C4-2B (cell line): ENCODE results near the gene SPTLC1.
"Not testable (repeated sequence)": the region's sequence is repeated elsewhere in the genome, so short reads cannot be mapped to it uniquely, and the experiment has no call there.

ENCODE experiments used
- ZFX ChIP-seq: fragments of 450-650 bp; IDR thresholded peaks from 2 replicates; pipeline ENCODE4 v1.6.1; 2017
- TF ChIP-seq, protein P1 (sequence below): fragments of 450-650 bp; conservative IDR thresholded peaks from 2 replicates; pipeline ENCODE4 v1.5.1; 2017; ENCODE audit warnings: mild to moderate bottlenecking

- TF ChIP-seq, protein P1, sequence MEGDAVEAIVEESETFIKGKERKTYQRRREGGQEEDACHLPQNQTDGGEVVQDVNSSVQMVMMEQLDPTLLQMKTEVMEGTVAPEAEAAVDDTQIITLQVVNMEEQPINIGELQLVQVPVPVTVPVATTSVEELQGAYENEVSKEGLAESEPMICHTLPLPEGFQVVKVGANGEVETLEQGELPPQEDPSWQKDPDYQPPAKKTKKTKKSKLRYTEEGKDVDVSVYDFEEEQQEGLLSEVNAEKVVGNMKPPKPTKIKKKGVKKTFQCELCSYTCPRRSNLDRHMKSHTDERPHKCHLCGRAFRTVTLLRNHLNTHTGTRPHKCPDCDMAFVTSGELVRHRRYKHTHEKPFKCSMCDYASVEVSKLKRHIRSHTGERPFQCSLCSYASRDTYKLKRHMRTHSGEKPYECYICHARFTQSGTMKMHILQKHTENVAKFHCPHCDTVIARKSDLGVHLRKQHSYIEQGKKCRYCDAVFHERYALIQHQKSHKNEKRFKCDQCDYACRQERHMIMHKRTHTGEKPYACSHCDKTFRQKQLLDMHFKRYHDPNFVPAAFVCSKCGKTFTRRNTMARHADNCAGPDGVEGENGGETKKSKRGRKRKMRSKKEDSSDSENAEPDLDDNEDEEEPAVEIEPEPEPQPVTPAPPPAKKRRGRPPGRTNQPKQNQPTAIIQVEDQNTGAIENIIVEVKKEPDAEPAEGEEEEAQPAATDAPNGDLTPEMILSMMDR: not testable (repeated sequence)
- TF ChIP-seq ZFX: not testable (repeated sequence)
These were observed 40.5 kb upstream of the SPTLC1 start for GRCh38 chr9:92155736-92156135.
